Stimulated activated naive CD8-positive, alpha-beta T cell treated with anti-CD3 and anti-CD28 coated beads, Interleukin-15, Interleukin-2, amounts not matched to agents 100 ng/mL and 50 ng/mL, for 24 hours (primary cell): Measurements from ENCODE around the gene NECTIN4.

Experiments used
- H3K27ac Mint-ChIP-seq: one replicate; pipeline ENCODE4 v1.8.0; 2021; ENCODE audit warnings: mild to moderate bottlenecking, mixed read lengths
- H3K27me3 Mint-ChIP-seq: one replicate; pipeline ENCODE4 v1.8.0; 2021; ENCODE audit warnings: mixed read lengths
- H3K36me3 Mint-ChIP-seq: one replicate; pipeline ENCODE4 v1.8.0; 2021; ENCODE audit warnings: low read depth, mixed read lengths
- H3K4me1 Mint-ChIP-seq: one replicate; pipeline ENCODE4 v1.8.0; 2021; ENCODE audit warnings: low read depth, mixed read lengths
- H3K4me3 Mint-ChIP-seq: one replicate; pipeline ENCODE4 v1.8.0; 2021; ENCODE audit warnings: mild to moderate bottlenecking, mixed read lengths
- H3K9me3 Mint-ChIP-seq: one replicate; pipeline ENCODE4 v1.8.0; 2021; ENCODE audit warnings: mixed read lengths

Gene NECTIN4

DNA sequence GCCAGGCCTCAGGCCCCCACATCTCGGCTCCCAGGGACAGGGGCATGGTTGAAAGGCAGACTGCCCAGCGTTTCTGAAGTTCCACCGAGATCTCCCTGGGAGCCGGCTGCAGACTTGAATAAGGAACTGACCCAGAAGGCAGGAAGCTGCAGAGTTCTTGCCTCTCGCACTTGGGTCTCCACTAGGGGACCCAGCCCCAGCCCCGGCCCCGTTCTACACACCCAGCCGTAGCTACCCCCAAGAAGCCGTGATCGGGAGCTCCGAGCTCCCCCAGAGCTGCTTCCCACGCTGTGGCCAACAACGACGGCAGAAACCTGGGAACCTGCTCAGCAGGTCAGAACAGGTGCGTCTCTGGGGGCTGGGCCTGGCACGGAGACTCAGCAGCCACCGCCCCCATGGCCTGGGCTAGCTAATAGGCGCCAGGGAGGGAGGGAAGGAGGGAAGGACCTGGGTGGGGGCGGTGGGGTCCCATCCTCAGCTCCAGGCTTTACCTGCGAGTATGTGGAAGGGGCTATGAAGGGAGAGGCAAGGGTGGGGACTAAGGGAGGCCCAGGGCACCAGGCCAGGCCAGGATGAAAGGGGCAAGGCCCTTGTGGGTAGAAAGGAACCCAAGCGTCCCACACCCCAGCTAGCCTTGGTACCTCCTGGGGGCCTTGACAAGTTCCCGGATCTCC is at the start of gene NECTIN4:
Gene NECTIN4, minus strand, starts transcription at position 308 of the 674 bp plus-strand sequence. Its CDS starts 262 bp downstream, at position 46.
- no peak within 1 kb of the TSS for H3K4me3 Mint-ChIP-seq
- H3K27ac Mint-ChIP-seq = no peak within 1 kb of the TSS

GRCh38 chr1:161138431-161138830 is 49.1 kb upstream of the NECTIN4 start:
- H3K9me3 Mint-ChIP-seq = no peaks in the 10 kb centered on the region
- no peak overlapping the region for H3K4me3 Mint-ChIP-seq
- peak overlapping the region; percentile 57 for H3K27ac Mint-ChIP-seq

More for the DNA sequence above, at the start of gene NECTIN4:
- H3K36me3 Mint-ChIP-seq = no peaks in the 10 kb centered on the region
- no peaks in the 10 kb centered on the region for H3K9me3 Mint-ChIP-seq
- peaks cover 40% of the 10 kb centered on the region for H3K4me1 Mint-ChIP-seq
- no peaks in the 10 kb centered on the region for H3K27me3 Mint-ChIP-seq

DNA sequence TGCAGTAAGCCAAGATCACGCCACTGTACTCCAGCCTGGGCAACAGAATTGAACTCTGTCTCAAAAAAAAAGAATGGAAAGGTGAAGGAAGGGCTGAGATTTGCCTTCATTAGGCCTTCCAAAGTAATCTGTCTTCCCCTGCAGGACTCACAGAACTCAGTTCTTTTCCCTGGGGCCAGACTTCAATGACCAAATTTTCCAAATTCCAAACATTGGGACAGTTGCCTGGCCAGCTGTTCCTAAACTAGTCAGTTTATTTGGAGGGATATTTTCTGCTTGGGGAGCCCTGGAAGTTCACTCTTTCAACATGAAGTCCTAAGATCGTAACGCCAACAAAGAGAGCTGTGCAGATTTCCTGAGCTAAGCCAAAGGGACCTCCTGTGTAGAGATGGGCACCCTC is 48.5 kb upstream of the NECTIN4 start:
- Mint-ChIP-seq H3K36me3 (peaks cover 5% of the 10 kb centered on the region), H3K9me3 (no peaks in the 10 kb centered on the region), H3K4me3 (no peak overlapping the region), H3K27ac (no peak overlapping the region), H3K27me3 (no peaks in the 10 kb centered on the region), H3K4me1 (no peaks in the 10 kb centered on the region)

More at GRCh38 chr1:161138431-161138830, 49.1 kb upstream of the NECTIN4 start:
- peaks cover 5% of the 10 kb centered on the region for H3K36me3 Mint-ChIP-seq
- H3K27me3 Mint-ChIP-seq = no peaks in the 10 kb centered on the region
- no peaks in the 10 kb centered on the region for H3K4me1 Mint-ChIP-seq

- Mint-ChIP-seq H3K4me1 (peaks cover 35% of the 10 kb centered on the region), H3K9me3 (no peaks in the 10 kb centered on the region), H3K36me3 (peaks cover 25% of the 10 kb centered on the region), H3K27ac (no peak overlapping the region), H3K27me3 (no peaks in the 10 kb centered on the region), H3K4me3 (no peak overlapping the region)
These were observed 43.9 kb upstream of the NECTIN4 start for GRCh38 chr1:161133220-161133740.

- no peak within 1 kb of the TSS for H3K4me3 Mint-ChIP-seq
- no peaks in the 10 kb centered on the region for H3K9me3 Mint-ChIP-seq
- H3K36me3 Mint-ChIP-seq = peaks cover 32% of the 10 kb centered on the region
- peaks cover 41% of the 10 kb centered on the region for H3K4me1 Mint-ChIP-seq
- H3K27ac Mint-ChIP-seq = peak within 1 kb of the TSS; percentile 81
- H3K27me3 Mint-ChIP-seq = no peaks in the 10 kb centered on the region
These were observed 43.3 kb upstream of the NECTIN4 start, which contains the start of gene DEDD for GRCh38 chr1:161132410-161133219. TSS of gene DEDD (minus strand) at chr1:161132667. CDS start at chr1:161124462, 8,205 bp downstream.

DNA sequence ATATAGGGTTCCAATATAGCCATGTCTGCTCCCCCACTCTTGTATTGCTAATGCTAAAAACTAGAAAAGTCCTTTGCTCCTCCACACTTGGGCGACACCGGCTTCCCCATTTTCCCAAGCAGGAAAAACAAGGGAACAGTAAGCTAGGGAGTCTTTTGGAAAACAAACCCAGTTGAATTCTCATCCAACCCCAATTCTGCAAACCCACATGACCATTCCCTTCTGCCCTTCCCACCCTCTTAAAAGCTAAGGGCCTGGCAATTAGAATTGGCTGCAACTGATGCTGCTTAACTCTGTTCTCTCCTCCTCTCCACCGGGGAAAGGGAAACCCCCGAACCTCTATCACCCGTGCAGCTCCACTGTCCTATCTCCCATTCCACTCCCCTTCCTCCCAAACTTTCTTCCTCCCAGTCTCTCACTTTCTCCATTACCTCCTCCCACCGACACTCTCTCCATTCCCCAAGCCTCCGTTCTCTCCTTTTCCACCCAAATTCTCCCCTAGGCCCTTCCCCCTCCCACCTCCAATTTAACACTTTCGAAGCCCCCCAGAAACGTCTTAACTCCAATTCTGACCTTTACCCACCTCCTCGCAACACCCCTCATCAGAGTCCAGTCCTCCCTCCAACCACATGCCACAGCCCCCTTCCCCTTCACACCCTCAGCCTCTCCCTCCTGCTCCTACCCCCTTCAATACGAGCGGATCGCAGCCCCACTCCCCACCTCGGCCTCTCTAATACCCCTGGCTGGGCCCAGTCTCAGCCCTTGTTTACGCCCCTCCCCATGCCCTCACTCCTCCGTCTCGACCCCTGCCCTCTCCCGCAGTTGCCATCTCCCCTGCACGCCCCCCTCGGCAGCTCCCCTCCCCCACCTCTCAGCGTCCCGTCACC is 42.4 kb upstream of the NECTIN4 start:
- peak overlapping the region; percentile 81 for H3K27ac Mint-ChIP-seq
- peaks cover 39% of the 10 kb centered on the region for H3K36me3 Mint-ChIP-seq
- no peaks in the 10 kb centered on the region for H3K9me3 Mint-ChIP-seq
- no peak overlapping the region for H3K4me3 Mint-ChIP-seq
- no peaks in the 10 kb centered on the region for H3K27me3 Mint-ChIP-seq
- peaks cover 44% of the 10 kb centered on the region for H3K4me1 Mint-ChIP-seq

- no peak overlapping the region for H3K4me3 Mint-ChIP-seq
- peaks cover 47% of the 10 kb centered on the region for H3K4me1 Mint-ChIP-seq
- no peaks in the 10 kb centered on the region for H3K9me3 Mint-ChIP-seq
- peaks cover 52% of the 10 kb centered on the region for H3K36me3 Mint-ChIP-seq
- no peaks in the 10 kb centered on the region for H3K27me3 Mint-ChIP-seq
- H3K27ac Mint-ChIP-seq = peak overlapping the region; percentile 46
These were observed 40.9 kb upstream of the NECTIN4 start for GRCh38 chr1:161130266-161130665.

GRCh38 chr1:161128591-161129420 is 39.4 kb upstream of the NECTIN4 start:
- Mint-ChIP-seq H3K27me3 (no peaks in the 10 kb centered on the region), H3K9me3 (no peaks in the 10 kb centered on the region), H3K4me1 (peaks cover 47% of the 10 kb centered on the region), H3K36me3 (peaks cover 58% of the 10 kb centered on the region), H3K4me3 (no peak overlapping the region), H3K27ac (no peak overlapping the region)

GRCh38 chr1:161127649-161128048 is 38.3 kb upstream of the NECTIN4 start:
- no peaks in the 10 kb centered on the region for H3K27me3 Mint-ChIP-seq
- peaks cover 69% of the 10 kb centered on the region for H3K36me3 Mint-ChIP-seq
- no peak overlapping the region for H3K27ac Mint-ChIP-seq
- no peaks in the 10 kb centered on the region for H3K9me3 Mint-ChIP-seq
- no peak overlapping the region for H3K4me3 Mint-ChIP-seq
- H3K4me1 Mint-ChIP-seq = peaks cover 47% of the 10 kb centered on the region

DNA sequence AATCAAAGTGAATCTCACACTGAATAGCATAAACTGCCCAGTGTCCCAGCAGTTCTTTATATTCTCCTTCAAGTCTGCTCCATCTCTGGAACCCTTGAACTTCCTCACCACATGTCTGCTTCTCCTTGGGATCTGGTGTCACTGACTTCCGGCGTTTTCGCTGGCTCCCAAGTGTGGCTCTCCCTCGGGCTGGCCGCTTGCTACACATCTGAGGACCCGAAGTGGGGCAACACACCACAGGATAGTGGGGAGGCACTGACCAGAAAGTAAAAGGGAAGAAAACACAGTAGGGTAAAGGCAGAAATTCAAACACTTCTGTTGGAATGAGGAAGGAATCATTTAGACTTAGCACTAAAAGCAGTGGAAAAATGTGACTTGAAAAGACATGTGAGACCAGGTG is 33.6 kb upstream of the NECTIN4 start:
- H3K4me3 Mint-ChIP-seq = no peak overlapping the region
- peak overlapping the region; percentile 18 for H3K27ac Mint-ChIP-seq
- H3K9me3 Mint-ChIP-seq = no peaks in the 10 kb centered on the region
- H3K36me3 Mint-ChIP-seq = peaks cover 77% of the 10 kb centered on the region
- peaks cover 48% of the 10 kb centered on the region for H3K4me1 Mint-ChIP-seq
- H3K27me3 Mint-ChIP-seq = no peaks in the 10 kb centered on the region

GRCh38 chr1:161121834-161122233 is 32.5 kb upstream of the NECTIN4 start:
- H3K4me3 Mint-ChIP-seq = no peak overlapping the region
- H3K9me3 Mint-ChIP-seq = no peaks in the 10 kb centered on the region
- peak overlapping the region; percentile 87 for H3K27ac Mint-ChIP-seq
- peaks cover 71% of the 10 kb centered on the region for H3K36me3 Mint-ChIP-seq
- H3K27me3 Mint-ChIP-seq = no peaks in the 10 kb centered on the region
- peaks cover 51% of the 10 kb centered on the region for H3K4me1 Mint-ChIP-seq

DNA sequence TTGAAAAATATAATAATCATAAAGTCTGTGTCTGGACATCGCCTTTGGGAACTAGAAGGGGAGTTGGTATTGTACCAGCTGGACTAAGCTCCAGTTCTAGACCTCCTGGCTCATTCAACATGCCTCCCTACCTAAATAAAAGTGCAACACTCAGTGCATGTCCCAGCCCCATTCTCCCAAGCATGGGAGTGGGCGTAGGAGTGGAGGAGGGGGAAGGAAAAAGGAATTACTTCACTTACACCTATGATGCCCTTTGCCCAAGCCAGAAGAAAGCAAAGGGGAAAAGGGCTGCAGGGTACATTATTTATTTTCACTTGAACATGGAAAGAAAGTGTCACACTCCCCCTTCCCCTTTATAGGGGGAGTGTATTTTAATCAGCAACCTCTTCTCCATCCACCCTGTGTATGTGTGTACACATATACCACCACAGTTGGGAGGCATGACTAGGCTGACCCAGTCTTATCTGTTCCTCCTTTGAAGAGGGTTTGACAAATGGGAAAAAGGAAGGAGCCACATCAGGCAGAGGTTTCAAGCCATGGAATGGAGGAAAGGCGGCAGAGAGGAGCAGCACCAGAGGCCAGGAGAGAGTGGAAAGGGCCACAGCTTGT is 31.8 kb upstream of the NECTIN4 start:
- no peaks in the 10 kb centered on the region for H3K27me3 Mint-ChIP-seq

DNA sequence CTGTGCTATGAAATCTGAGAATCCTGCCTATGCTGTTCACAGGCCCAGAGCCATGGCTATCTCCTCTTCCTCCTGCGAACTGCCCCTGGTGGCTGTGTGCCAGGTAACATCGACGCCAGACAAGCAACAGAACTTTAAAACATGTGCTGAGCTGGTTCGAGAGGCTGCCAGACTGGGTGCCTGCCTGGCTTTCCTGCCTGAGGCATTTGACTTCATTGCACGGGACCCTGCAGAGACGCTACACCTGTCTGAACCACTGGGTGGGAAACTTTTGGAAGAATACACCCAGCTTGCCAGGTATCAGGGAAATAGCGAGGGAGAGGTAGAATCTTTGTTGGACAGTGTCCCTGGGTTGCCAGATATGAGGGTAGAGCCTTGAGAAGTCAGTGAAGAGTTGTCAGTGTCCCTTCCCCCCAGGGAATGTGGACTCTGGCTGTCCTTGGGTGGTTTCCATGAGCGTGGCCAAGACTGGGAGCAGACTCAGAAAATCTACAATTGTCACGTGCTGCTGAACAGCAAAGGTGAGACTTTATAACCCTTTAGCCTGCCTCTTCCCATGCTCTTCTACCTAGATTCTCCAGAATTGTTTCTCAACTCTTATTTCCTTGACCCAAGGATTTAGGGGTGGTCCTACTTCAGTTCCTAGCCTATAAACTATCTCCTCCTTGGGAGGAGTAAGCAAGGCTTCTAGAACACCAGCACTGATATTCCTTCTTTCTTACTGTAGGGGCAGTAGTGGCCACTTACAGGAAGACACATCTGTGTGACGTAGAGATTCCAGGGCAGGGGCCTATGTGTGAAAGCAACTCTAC is 29.9 kb upstream of the NECTIN4 start:
- Mint-ChIP-seq H3K4me3 (peak overlapping the region; percentile 97), H3K36me3 (peaks cover 63% of the 10 kb centered on the region), H3K9me3 (no peaks in the 10 kb centered on the region), H3K27me3 (no peaks in the 10 kb centered on the region), H3K27ac (peak overlapping the region; percentile 95), H3K4me1 (peaks cover 73% of the 10 kb centered on the region)

More for the DNA sequence above, 31.8 kb upstream of the NECTIN4 start:
- Mint-ChIP-seq H3K4me3 (peak overlapping the region; percentile 38), H3K27ac (peak overlapping the region; percentile 87), H3K9me3 (no peaks in the 10 kb centered on the region), H3K4me1 (peaks cover 54% of the 10 kb centered on the region), H3K36me3 (peaks cover 65% of the 10 kb centered on the region)
